ENCODE results near the gene NKG7.
A peak's percentile ranks its signal among the peaks of the same experiment; 100 is the strongest.
"Not testable (repeated sequence)": the region's sequence is repeated elsewhere in the genome, so short reads cannot be mapped to it uniquely, and the experiment has no call there.

Gene NKG7

GRCh38 chr19:51372649-51373504, at the start of gene NKG7:
Gene NKG7 (minus strand): TSS chr19:51372654. CDS start chr19:51372535, 119 bp downstream.
- DNase-seq = no peak

GRCh38 chr19:51422053-51422448, 49.6 kb upstream of the NKG7 start:
- DNase-seq = peak in 44 of 56 donors; percentile 4 to 79 (median 36)

GRCh38 chr19:51421229-51422052, 49.0 kb upstream of the NKG7 start:
- no peak for DNase-seq

DNA sequence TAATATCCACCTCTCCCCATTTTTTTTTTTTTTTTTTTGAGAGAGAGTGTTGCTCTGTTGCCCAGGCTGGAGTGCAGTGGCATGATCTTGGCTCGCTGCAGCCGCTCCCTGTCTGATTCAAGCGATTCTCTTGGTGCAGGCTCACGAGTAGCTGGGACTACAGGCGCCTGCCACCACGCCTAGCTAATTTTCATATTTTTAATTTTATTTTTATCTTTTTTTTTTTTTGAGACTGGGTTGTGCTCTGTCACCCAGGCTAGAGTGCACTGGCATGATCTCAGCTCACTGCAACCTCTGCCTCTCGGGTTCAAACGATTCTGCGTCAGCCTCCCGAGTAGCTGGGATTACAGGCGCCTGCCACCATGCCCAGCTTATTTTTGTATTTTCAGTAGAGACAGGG, 48.1 kb upstream of the NKG7 start:
- not testable (repeated sequence) for DNase-seq

DNA sequence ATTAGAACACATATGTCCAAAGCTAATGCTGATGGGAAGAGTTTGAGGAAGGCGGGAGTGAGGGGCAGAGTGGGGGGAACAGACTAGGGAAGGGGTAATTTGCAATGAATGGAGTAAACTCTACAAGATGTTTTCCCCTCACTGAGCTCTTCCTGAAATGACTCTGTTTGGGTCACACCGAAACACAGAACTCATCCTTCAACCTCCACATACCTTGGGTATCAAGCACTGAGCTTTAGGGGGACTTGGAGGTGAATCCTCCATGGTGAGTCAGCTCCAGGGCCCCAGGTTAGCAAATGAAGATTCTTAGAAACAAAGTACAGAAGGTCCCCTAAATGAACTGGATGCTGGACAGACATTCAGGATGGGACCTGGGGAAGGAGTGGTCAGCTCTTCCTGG, 46.3 kb upstream of the NKG7 start:
- DNase-seq = no peak

DNA sequence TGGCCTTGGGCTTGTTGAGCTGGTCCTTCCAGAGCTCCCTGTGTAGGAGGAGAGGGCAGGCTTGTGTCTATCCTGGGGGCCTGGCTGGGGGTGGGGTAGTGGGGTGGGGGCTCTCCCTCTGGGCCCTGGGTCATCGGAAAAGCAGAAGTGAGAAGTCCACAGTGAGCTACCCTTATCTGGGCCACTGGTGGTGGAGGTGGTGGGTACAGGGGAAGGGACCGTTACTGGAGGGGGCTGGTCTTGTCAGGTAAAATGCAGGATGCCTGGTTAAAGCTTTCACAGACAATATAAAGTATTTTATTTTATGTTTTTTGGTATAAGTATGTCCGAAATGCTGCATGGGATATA, 45.3 kb upstream of the NKG7 start:
- no peak for DNase-seq

- DNase-seq = peak in 12 of 56 donors; percentile 9 to 43 (median 17)
Observed at GRCh38 chr19:51417107-51417809, 44.8 kb upstream of the NKG7 start, which contains the start of gene SIGLEC10. Gene SIGLEC10 (minus strand): TSS chr19:51417642. CDS start chr19:51417581, 61 bp downstream.

DNA sequence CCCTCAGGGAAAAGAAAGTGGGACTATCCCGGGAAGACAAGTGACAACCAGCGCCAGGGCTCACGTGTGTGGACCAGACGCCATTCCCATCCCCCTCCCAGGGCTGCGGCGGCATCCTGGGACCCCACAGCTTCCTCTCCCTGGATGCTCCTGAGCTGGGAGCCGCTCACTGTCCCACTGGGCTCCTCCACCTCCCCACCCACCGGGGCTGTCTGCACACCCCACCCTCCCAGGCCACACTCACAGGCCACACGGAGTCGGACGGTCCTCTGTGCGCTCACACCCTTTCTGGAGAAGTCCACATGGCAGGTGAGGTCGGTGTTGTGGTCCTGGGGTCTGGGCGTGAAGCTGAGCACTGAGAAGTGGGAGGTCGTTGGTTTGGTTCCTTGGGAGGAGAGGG, 44.0 kb upstream of the NKG7 start:
- DNase-seq = not testable (repeated sequence)

DNA sequence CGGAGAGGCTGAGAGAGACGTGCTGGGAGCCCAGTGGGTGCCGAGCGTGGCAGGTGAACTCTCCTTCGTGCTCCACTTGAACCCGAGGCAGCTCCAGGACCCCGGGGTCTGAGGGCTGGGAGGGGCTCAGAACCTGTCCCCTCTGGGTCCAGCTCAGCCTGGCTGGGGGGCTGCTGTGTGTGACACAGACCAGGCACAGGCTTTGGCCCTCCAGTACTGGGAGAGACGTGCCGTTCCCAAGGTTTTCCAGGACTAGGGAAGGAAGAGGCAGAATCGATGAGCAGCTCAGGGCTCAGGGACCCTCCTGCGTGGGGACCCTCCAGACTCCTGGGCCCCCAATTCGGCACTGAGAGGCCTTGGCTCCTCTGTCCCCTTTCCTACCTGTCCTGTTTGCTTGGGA, 42.7 kb upstream of the NKG7 start:
- DNase-seq = no peak

DNA sequence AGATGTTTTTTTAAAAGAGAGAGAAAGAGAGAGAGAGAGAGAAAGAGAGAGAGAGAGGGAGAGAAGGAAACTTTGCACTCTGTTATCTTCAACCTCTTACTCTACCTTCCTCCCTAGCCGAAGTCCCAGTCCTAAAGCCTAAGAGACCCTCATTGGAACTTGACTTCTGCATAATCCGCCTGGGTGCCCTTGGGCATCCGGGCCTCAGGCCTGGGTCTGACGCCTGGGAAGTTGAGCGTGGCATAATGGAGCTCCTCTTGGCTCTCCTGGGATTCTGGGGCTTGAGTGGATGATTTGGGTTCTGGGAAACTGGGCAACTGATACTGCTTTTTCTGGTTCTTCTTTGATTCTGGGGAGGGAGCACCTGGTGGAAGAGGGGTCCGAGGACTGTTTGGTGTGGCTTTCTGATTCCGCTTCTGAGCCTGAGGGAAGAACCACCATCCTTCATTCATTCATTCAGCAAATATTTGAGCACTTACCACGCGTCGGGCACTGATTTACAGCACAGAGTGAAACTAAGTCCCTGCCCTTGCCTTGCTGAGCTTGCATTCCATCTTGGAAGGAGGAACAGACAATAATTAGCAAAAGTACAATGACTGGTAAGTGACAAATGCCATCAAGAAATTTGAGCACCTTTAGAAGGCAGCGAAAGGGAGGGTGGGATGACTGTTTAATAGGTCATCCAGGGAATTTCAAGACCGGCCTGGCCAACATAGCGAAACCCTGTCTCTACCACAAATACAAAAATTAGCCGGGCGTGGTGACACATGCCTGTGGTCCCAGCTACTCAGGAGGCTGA, 38.7 kb upstream of the NKG7 start:
- DNase-seq = no peak

DNA sequence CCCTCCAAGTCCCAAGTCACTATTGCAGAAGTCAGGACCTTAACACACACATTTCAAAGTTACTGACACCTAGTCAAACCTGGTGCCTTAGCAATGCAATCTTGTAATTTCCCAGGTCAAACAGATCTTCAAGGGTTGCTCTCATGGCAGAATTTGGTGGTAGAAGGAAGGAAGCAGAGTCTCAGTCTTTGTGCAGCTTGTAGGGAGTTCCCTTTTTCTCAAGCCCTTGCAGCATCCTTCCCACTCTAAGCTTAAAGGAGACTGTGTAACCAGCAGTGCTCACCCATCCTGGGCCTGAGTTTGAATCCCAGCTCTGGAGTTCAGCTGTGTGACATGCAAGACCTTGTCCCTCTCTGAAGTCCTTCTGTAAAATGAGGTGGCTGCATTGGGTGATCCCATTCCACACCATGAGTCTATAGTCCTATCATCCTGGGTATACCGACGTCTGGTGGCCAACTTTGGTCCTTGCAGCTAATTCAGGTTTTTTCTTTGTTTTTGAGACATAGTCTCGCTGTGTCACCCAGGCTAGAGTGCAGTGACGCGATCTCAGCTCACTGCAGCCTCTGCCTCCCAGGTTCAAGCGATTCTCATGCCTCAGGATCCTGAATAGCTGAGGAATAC, 35.2 kb upstream of the NKG7 start:
- DNase-seq = peak in 1 of 56 donors; percentile 25

DNA sequence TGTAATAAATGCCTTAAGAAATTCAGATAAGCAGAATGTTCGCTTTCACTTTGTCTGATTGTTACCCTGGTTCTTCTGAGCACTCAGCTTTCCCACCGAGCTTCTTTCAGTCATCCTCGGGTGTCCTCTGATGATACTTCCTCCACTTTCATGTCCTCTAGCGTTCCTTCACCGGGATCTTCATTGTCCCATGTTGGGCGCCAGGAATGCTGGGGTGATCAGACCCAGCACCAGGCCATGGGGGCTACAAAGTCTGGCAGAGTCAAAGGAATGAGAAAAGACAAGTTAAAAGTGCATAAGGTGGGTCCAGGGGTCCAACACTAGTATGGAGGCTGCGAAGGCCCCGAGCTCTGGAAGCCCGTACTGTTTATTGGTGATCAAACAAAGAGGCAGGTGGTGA, 29.7 kb upstream of the NKG7 start:
- DNase-seq = no peak

- not testable (repeated sequence) for DNase-seq
Observed at GRCh38 chr19:51399936-51400335, 27.5 kb upstream of the NKG7 start.

GRCh38 chr19:51399231-51399630, 26.8 kb upstream of the NKG7 start:
- no peak for DNase-seq

DNA sequence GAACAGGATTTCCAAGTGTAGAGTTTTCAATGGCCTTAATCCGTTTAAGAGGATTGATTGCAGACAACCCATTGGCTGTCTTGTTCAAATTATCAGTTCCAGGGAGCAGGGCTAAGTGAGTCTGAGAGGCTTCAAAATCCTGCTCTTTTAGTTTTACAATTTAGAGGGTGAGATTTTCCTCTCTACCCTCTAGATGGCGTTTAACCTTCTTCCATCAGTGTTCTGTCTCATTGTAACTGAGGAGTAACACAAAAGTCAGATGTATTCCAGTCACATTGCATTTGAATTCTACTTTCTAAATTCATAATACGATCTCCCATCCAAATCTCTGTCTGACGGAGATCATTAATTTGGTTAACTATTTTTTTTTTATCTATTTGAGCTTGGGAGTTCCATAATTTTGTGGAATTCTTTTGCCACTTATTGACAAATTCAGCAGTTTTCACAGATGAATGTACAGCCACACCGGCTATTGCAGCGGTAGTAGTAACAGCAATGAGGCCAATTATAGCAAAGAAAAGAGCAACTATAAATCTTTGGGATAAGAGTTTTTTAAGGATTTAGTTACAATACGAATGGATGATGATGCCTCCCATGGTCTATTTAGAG, 25.7 kb upstream of the NKG7 start:
- no peak for DNase-seq

- not testable (repeated sequence) for DNase-seq
Observed at GRCh38 chr19:51397453-51397852, 25.0 kb upstream of the NKG7 start.

GRCh38 chr19:51396175-51396574, 23.7 kb upstream of the NKG7 start:
- DNase-seq = no peak

- DNase-seq = peak in 55 of 56 donors; percentile 29 to 95 (median 86)
Observed at GRCh38 chr19:51394050-51394836, 21.8 kb upstream of the NKG7 start.

DNA sequence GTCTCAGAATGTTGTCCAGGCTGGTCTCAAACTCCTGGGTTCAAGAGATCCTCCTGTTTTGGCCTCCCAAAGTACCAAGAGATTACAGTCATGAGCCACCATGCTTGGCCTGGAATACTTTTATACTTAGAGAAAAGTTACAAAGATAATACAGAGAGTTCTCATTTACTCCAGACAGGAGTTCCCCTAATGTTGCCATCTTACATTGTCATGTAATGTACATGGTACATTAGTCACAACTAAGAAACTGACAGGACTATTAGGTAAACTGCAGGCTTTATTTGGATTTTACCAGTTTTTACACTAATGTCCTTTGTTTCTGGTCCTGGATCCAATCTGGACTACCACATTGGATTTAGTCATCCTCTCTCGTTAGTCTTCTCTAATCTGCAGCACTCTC, 20.2 kb upstream of the NKG7 start:
- DNase-seq = no peak

Measured in amygdala (tissue), 56 donors.